ENCODE data around the gene PLPPR1. TPM values are rescaled to one million over a fixed set of nuclear protein-coding genes. Genes with fewer than 3 reads are reported as not detected.

Gene PLPPR1
- total RNA-seq, 1 experiment from 2014 or later, result not detected

- H3K4me1 ChIP-seq (ENCODE audit: control insufficient read depth, insufficient read depth, low read length), result no peaks in the 10 kb centered on the region
- H3K36me3 ChIP-seq (ENCODE audit: control insufficient read depth, insufficient read depth, low read length), result no peaks in the 10 kb centered on the region
- CTCF ChIA-PET, result no interaction called here
- no peaks in the 10 kb centered on the region for H3K27me3 ChIP-seq (ENCODE audit: control insufficient read depth, insufficient read depth, low read length)
- BruUV-seq (replicated peaks), result no TSS peak
- intact Hi-C loops (cut with micrococcal nuclease; ENCODE audit: unreplicated experiment) (no loop called here), in situ Hi-C loops (cut with HindIII; ENCODE audit: low pct_unique_long_range_greater_than_20kb, low sequenced_read_pairs) (no loop called here)
- H3K27ac ChIP-seq (ENCODE audit: low read length), result no peak overlapping the region
- no peak for ATAC-seq
- TF ChIP-seq REST (IDR thresholded peaks at IDR 0.05; ENCODE audit: insufficient read depth in 1 of 2, low read depth in 2 of 2, low read length in 1 of 2) (no peak), CTCF (IDR thresholded peaks at IDR 0.05) (no peak), POLR2AphosphoS5 (IDR thresholded peaks at IDR 0.05; ENCODE audit: low read depth, low read length) (no peak), TCF7L2 (IDR thresholded peaks at IDR 0.05; ENCODE audit: low read depth, low read length) (no peak), SIN3A (IDR thresholded peaks at IDR 0.05; ENCODE audit: borderline replicate concordance, insufficient read depth, low read depth, low read length) (no peak)
- H3K9me3 ChIP-seq (ENCODE audit: control insufficient read depth, insufficient read depth, low read depth, low read length), result no peaks in the 10 kb centered on the region
- H3K4me3 ChIP-seq (ENCODE audit: low read depth in 2 of 2, low read length in 2 of 2), result no peak overlapping the region
- POLR2A ChIA-PET, result no interaction called here
- no peak for DNase-seq (ENCODE audit: low read depth, low spot score)
Measured at GRCh38 chr9:101132801-101133200, 104.3 kb downstream of the PLPPR1 start.

- in situ Hi-C loops (cut with HindIII; ENCODE audit: low pct_unique_long_range_greater_than_20kb, low sequenced_read_pairs), result no loop called here
- CTCF ChIA-PET, result no interaction called here
- TF ChIP-seq POLR2AphosphoS5 (IDR thresholded peaks at IDR 0.05; ENCODE audit: low read depth, low read length), result no peak
- no peak for TF ChIP-seq SIN3A (IDR thresholded peaks at IDR 0.05; ENCODE audit: borderline replicate concordance, insufficient read depth, low read depth, low read length)
- TF ChIP-seq TCF7L2 (IDR thresholded peaks at IDR 0.05; ENCODE audit: low read depth, low read length), result no peak
Measured at GRCh38 chr9:101138509-101138908, 110.0 kb downstream of the PLPPR1 start.

GRCh38 chr9:101139082-101139481 is 110.6 kb downstream of the PLPPR1 start:
- BruUV-seq (replicated peaks), result no TSS peak
- Histone ChIP-seq H3K4me1 (ENCODE audit: control insufficient read depth, insufficient read depth, low read length) (no peaks in the 10 kb centered on the region), H3K27me3 (ENCODE audit: control insufficient read depth, insufficient read depth, low read length) (no peaks in the 10 kb centered on the region), H3K36me3 (ENCODE audit: control insufficient read depth, insufficient read depth, low read length) (no peaks in the 10 kb centered on the region), H3K4me3 (ENCODE audit: low read depth in 2 of 2, low read length in 2 of 2) (no peak overlapping the region), H3K9me3 (ENCODE audit: control insufficient read depth, insufficient read depth, low read depth, low read length) (no peaks in the 10 kb centered on the region), H3K27ac (ENCODE audit: low read length) (no peak overlapping the region)
- ATAC-seq, result no peak
- TF ChIP-seq POLR2AphosphoS5 (IDR thresholded peaks at IDR 0.05; ENCODE audit: low read depth, low read length) (no peak), SIN3A (IDR thresholded peaks at IDR 0.05; ENCODE audit: borderline replicate concordance, insufficient read depth, low read depth, low read length) (no peak), REST (IDR thresholded peaks at IDR 0.05; ENCODE audit: insufficient read depth in 1 of 2, low read depth in 2 of 2, low read length in 1 of 2) (no peak), CTCF (IDR thresholded peaks at IDR 0.05) (no peak), TCF7L2 (IDR thresholded peaks at IDR 0.05; ENCODE audit: low read depth, low read length) (no peak)
- POLR2A ChIA-PET, result no interaction called here
- intact Hi-C loops (cut with micrococcal nuclease; ENCODE audit: unreplicated experiment) (no loop called here), in situ Hi-C loops (cut with HindIII; ENCODE audit: low pct_unique_long_range_greater_than_20kb, low sequenced_read_pairs) (no loop called here)
- CTCF ChIA-PET, result no interaction called here
- no peak for DNase-seq (ENCODE audit: low read depth, low spot score)

More at GRCh38 chr9:101138509-101138908, 110.0 kb downstream of the PLPPR1 start:
- Histone ChIP-seq H3K9me3 (ENCODE audit: control insufficient read depth, insufficient read depth, low read depth, low read length) (no peaks in the 10 kb centered on the region), H3K27ac (ENCODE audit: low read length) (no peak overlapping the region), H3K4me1 (ENCODE audit: control insufficient read depth, insufficient read depth, low read length) (no peaks in the 10 kb centered on the region), H3K27me3 (ENCODE audit: control insufficient read depth, insufficient read depth, low read length) (no peaks in the 10 kb centered on the region), H3K36me3 (ENCODE audit: control insufficient read depth, insufficient read depth, low read length) (no peaks in the 10 kb centered on the region), H3K4me3 (ENCODE audit: low read depth in 2 of 2, low read length in 2 of 2) (no peak overlapping the region)
- DNase-seq (ENCODE audit: low read depth, low spot score), result no peak
- ATAC-seq, result no peak
- intact Hi-C loops (cut with micrococcal nuclease; ENCODE audit: unreplicated experiment), result no loop called here
- no TSS peak for BruUV-seq (replicated peaks)
- POLR2A ChIA-PET, result no interaction called here

Data from Panc1 (cell line).